ENCODE results near the gene GLRB. TPM values are rescaled to one million over a fixed set of nuclear protein-coding genes. Genes with fewer than 3 reads are reported as not detected.

Gene GLRB
- total RNA-seq, 1 donor from 2014 or later, result 6.1 TPM

DNA sequence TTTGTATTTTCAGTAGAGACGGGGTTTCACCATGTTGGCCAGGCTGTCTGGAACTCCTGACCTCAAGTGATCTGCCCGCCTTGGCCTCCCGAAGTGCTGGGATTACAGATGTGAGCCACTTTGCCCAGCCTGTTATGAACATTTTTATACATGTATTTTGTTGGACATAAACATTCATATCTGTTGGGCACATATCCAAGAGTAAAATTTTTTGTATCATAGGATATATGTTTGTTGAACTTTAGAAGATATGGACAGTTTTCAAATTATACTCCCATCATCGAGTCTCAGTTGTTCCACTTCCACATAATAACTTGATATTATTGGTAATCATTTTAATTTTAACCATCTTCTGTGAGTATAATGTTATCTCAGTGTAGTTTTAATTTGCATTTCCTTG lies 23.6 kb downstream of the GLRB start:
- Histone ChIP-seq H4K20me1 (ENCODE audit: low read depth) (no peaks in the 10 kb centered on the region), H3K4me1 (no peaks in the 10 kb centered on the region), H3K9me3 (ENCODE audit: low read depth) (no peaks in the 10 kb centered on the region), H3K36me3 (no peaks in the 10 kb centered on the region), H3K27me3 (no peaks in the 10 kb centered on the region), H3K4me2 (no peak overlapping the region), H3K9ac (no peak overlapping the region), H2AFZ (replicated peaks) (no peak overlapping the region), H3F3A (ENCODE audit: low read depth) (no peaks in the 10 kb centered on the region), H3K4me3 (no peak overlapping the region), H3K27ac (no peak overlapping the region), H3K79me2 (ENCODE audit: low read depth) (no peaks in the 10 kb centered on the region)
- DNase-seq (ENCODE audit: low spot score), result no peak
- Mint-ChIP-seq H3K4me1 (no peaks in the 10 kb centered on the region), H3K27ac (no peak overlapping the region), H3K9me3 (no peaks in the 10 kb centered on the region), H3K27me3 (ENCODE audit: insufficient read depth, low read depth) (no peaks in the 10 kb centered on the region), H3K36me3 (no peaks in the 10 kb centered on the region), H3K4me3 (no peak overlapping the region)
- TF ChIP-seq EZH2phosphoT487 (IDR thresholded peaks at IDR 0.05) (no peak), EZH2 (IDR thresholded peaks at IDR 0.05) (no peak), CTCF (IDR thresholded peaks at IDR 0.05) (no peak)

DNA sequence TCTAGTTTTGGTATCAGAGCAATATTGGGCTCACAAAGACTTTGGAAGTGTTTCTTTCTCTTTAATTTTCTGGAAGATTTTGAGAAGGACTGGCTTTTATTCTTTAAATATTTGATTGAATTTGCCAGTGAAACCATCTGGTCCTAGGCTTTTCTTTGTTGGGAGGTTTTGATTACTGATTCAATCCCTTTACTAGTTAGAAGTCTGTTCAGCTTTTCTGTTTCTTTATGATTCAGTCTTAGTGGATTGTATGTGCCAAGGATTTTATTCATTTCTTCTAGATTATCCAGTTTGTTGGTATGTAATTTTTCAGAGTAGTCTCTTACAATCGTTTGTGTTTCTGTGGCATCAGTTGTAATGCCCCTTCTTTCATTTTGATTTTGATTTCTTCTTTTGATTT lies 28.6 kb downstream of the GLRB start:
- Histone ChIP-seq H3K9ac (no peak overlapping the region), H3K79me2 (ENCODE audit: low read depth) (no peaks in the 10 kb centered on the region), H3K27me3 (no peaks in the 10 kb centered on the region), H3K4me3 (no peak overlapping the region), H3K4me2 (no peak overlapping the region), H4K20me1 (ENCODE audit: low read depth) (no peaks in the 10 kb centered on the region), H3F3A (ENCODE audit: low read depth) (no peaks in the 10 kb centered on the region), H2AFZ (replicated peaks) (no peak overlapping the region), H3K36me3 (no peaks in the 10 kb centered on the region), H3K9me3 (ENCODE audit: low read depth) (no peaks in the 10 kb centered on the region), H3K27ac (no peak overlapping the region), H3K4me1 (no peaks in the 10 kb centered on the region)
- DNase-seq (ENCODE audit: low spot score), result no peak
- no peaks in the 10 kb centered on the region for H3K27me3 Mint-ChIP-seq (ENCODE audit: insufficient read depth, low read depth)
- H3K4me1 Mint-ChIP-seq, result no peaks in the 10 kb centered on the region
- no peak overlapping the region for H3K4me3 Mint-ChIP-seq
- TF ChIP-seq EZH2phosphoT487 (IDR thresholded peaks at IDR 0.05) (no peak), EZH2 (IDR thresholded peaks at IDR 0.05) (no peak), CTCF (IDR thresholded peaks at IDR 0.05) (no peak)
- H3K9me3 Mint-ChIP-seq, result no peaks in the 10 kb centered on the region
- no peak overlapping the region for H3K27ac Mint-ChIP-seq
- H3K36me3 Mint-ChIP-seq, result no peaks in the 10 kb centered on the region

DNA sequence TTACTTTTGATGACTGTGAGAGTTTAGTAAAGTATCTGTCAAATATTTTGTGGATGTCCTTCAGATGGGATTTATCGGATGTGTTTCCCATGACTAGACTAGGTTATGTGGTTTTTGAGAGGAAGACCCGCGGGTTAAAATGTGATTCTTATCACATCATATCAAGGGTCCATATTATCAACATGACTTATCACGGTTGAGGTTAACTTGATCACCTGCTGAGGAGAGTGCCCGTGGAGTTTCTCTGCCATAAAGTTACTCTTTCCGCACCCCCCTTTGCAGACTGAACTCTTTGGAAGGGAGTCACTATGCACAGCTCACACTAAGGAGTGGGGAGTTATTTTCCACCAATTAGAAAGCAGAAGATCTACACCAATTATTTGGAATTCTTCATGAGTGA lies 38.7 kb downstream of the GLRB start:
- H2AFZ ChIP-seq (replicated peaks), result no peak overlapping the region
- H3K4me2 ChIP-seq, result no peak overlapping the region
- TF ChIP-seq EZH2 (IDR thresholded peaks at IDR 0.05) (no peak), EZH2phosphoT487 (IDR thresholded peaks at IDR 0.05) (no peak), CTCF (IDR thresholded peaks at IDR 0.05) (no peak)
- H3K4me1 Mint-ChIP-seq, result no peaks in the 10 kb centered on the region
- no peak overlapping the region for H3K9ac ChIP-seq
- H3K36me3 Mint-ChIP-seq, result no peaks in the 10 kb centered on the region
- H3K27ac Mint-ChIP-seq, result no peak overlapping the region
- H4K20me1 ChIP-seq (ENCODE audit: low read depth), result no peaks in the 10 kb centered on the region
- no peaks in the 10 kb centered on the region for H3K27me3 Mint-ChIP-seq (ENCODE audit: insufficient read depth, low read depth)
- no peak overlapping the region for H3K4me3 Mint-ChIP-seq
- H3K9me3 Mint-ChIP-seq, result no peaks in the 10 kb centered on the region
- H3K4me3 ChIP-seq, result no peak overlapping the region
- H3F3A ChIP-seq (ENCODE audit: low read depth), result no peaks in the 10 kb centered on the region
- no peak for DNase-seq (ENCODE audit: low spot score)
- H3K9me3 ChIP-seq (ENCODE audit: low read depth), result no peaks in the 10 kb centered on the region
- no peaks in the 10 kb centered on the region for H3K27me3 ChIP-seq
- no peaks in the 10 kb centered on the region for H3K79me2 ChIP-seq (ENCODE audit: low read depth)
- no peak overlapping the region for H3K27ac ChIP-seq
- H3K4me1 ChIP-seq, result no peaks in the 10 kb centered on the region
- no peaks in the 10 kb centered on the region for H3K36me3 ChIP-seq
